Uterus (tissue), 4 donors: Measurements from ENCODE around the gene GRWD1. TPM values are rescaled to one million over a fixed set of nuclear protein-coding genes. Genes with fewer than 3 reads are reported as not detected.

Experiments used
- DNase-seq, 2 donors: peaks; one replicate each; pipeline ENCODE4 v3.0.0-alpha.2; 2019 to 2020
- H3K27ac ChIP-seq, 2 donors: fragments of 200-600 bp; sonication (generic); 1 replicate in 1 of 2; 2 replicates in 1 of 2; pipeline ENCODE4 v1.5.1; 2016 to 2018
- H3K27me3 ChIP-seq, 2 donors: fragments of 200-600 bp; sonication (generic); one replicate each; pipeline ENCODE4 v1.5.1; 2018 to 2019; ENCODE audit warnings: control low read depth in 1 of 2
- H3K36me3 ChIP-seq, 2 donors: fragments of 200-600 bp; sonication (generic); one replicate each; pipeline ENCODE4 v1.5.1; 2019; ENCODE audit warnings: control low read depth in 1 of 2
- H3K4me1 ChIP-seq, 2 donors: fragments of 200-600 bp; sonication (generic); one replicate each; pipeline ENCODE4 v1.5.1; 2018 to 2019; ENCODE audit warnings: control low read depth in 1 of 2
- H3K4me3 ChIP-seq, 2 donors: fragments of 200-600 bp; sonication (generic); 1 replicate in 1 of 2; 2 replicates in 1 of 2; pipeline ENCODE4 v1.5.1; 2018 to 2019; ENCODE audit warnings: mild to moderate bottlenecking in 1 of 2
- H3K9me3 ChIP-seq, 2 donors: fragments of 200-600 bp; sonication (generic); one replicate each; pipeline ENCODE4 v1.5.1; 2019; ENCODE audit warnings: control low read depth in 1 of 2
- CTCF ChIP-seq, 4 experiments: fragments of 200-600 bp in 2 of 4; fragments of 450-650 bp in 2 of 4; sonication (generic) in 2 of 4; IDR thresholded peaks; one replicate each; pipeline ENCODE4 v1.5.1; 2016 to 2019; ENCODE audit warnings: antibody characterized with exemption in 4 of 4, mild to moderate bottlenecking in 2 of 4, moderate library complexity in 1 of 4
- POLR2A ChIP-seq, 2 donors: fragments of 450-650 bp; IDR thresholded peaks; one replicate each; pipeline ENCODE4 v1.6.1; 2016; ENCODE audit warnings: antibody characterized with exemption in 2 of 2, mild to moderate bottlenecking in 1 of 2, moderate library complexity in 1 of 2
- intact Hi-C: fragments of 100-400 bp; cut with DNase I; formaldehyde crosslinking; loops from one replicate; pipeline ENCODE4 v1.15.1; 2023; ENCODE audit warnings: low total_unique reads
- total RNA-seq, 4 donors: library from RNA; depleted of rRNA in 3 of 4; stranded (reverse); fragments of >200 nt in 3 of 4; gene quantifications; one replicate each; pipeline versions ENCODE4 v1.1.0 to v1.2.4, GENCODE V29; 2014 to 2023
- donor health status: DM: yes; HTN: yes; CAD: no.

The GRWD1 gene
- total RNA-seq, 4 donors from 2014 or later, result 7.7 to 33.8 (median 21.3) TPM

GRCh38 chr19:48456864-48457263, 11.1 kb downstream of the GRWD1 start:
- H3K4me1 ChIP-seq, result no peaks in the 10 kb centered on the region
- H3K27me3 ChIP-seq, result no peaks in the 10 kb centered on the region
- H3K9me3 ChIP-seq, result no peaks in the 10 kb centered on the region
- no peak overlapping the region for H3K4me3 ChIP-seq
- intact Hi-C loops, result no loop called here
- TF ChIP-seq POLR2A (IDR thresholded peaks at IDR 0.05), result no peak
- TF ChIP-seq CTCF (IDR thresholded peaks at IDR 0.05), result no peak
- H3K27ac ChIP-seq, result no peak overlapping the region
- H3K36me3 ChIP-seq, result no peaks in the 10 kb centered on the region
- no peak for DNase-seq

GRCh38 chr19:48458016-48458415, 12.2 kb downstream of the GRWD1 start:
- Histone ChIP-seq H3K27me3 (no peaks in the 10 kb centered on the region), H3K9me3 (no peaks in the 10 kb centered on the region), H3K4me1 (no peaks in the 10 kb centered on the region), H3K27ac (no peak overlapping the region), H3K36me3 (no peaks in the 10 kb centered on the region), H3K4me3 (no peak overlapping the region)
- intact Hi-C loops, result no loop called here
- TF ChIP-seq CTCF (IDR thresholded peaks at IDR 0.05) (no peak), POLR2A (IDR thresholded peaks at IDR 0.05) (no peak)
- no peak for DNase-seq

- Histone ChIP-seq H3K27ac (no peak overlapping the region), H3K4me1 (no peaks in the 10 kb centered on the region), H3K27me3 (no peaks in the 10 kb centered on the region), H3K4me3 (no peak overlapping the region), H3K36me3 (no peaks in the 10 kb centered on the region), H3K9me3 (no peaks in the 10 kb centered on the region)
- no peak for DNase-seq
- intact Hi-C loops, result no loop called here
- TF ChIP-seq POLR2A (IDR thresholded peaks at IDR 0.05) (no peak), CTCF (IDR thresholded peaks at IDR 0.05) (no peak)
Measured at GRCh38 chr19:48461651-48461981, 15.8 kb downstream of the GRWD1 start.

GRCh38 chr19:48461982-48462655, 16.3 kb downstream of the GRWD1 start:
- no peak overlapping the region for H3K27ac ChIP-seq
- TF ChIP-seq POLR2A (IDR thresholded peaks at IDR 0.05), result no peak
- no peak for TF ChIP-seq CTCF (IDR thresholded peaks at IDR 0.05)
- no peaks in the 10 kb centered on the region for H3K36me3 ChIP-seq
- H3K4me1 ChIP-seq, result no peaks in the 10 kb centered on the region
- no peaks in the 10 kb centered on the region for H3K27me3 ChIP-seq
- H3K9me3 ChIP-seq, result no peaks in the 10 kb centered on the region
- intact Hi-C loops, result no loop called here
- no peak for DNase-seq
- H3K4me3 ChIP-seq, result no peak overlapping the region

GRCh38 chr19:48465215-48465614, 19.4 kb downstream of the GRWD1 start:
- peaks cover 0 to 3% of the 10 kb centered on the region in 2 donors for H3K4me1 ChIP-seq
- no peak for DNase-seq
- intact Hi-C loops, result no loop called here
- H3K27ac ChIP-seq, result no peak overlapping the region
- no peaks in the 10 kb centered on the region for H3K27me3 ChIP-seq
- no peaks in the 10 kb centered on the region for H3K9me3 ChIP-seq
- TF ChIP-seq POLR2A (IDR thresholded peaks at IDR 0.05) (no peak), CTCF (IDR thresholded peaks at IDR 0.05) (no peak)
- H3K4me3 ChIP-seq, result no peak overlapping the region
- no peaks in the 10 kb centered on the region for H3K36me3 ChIP-seq
